Osteoblast (primary cell): ENCODE measurements around the gene CAPN9. TPM values are rescaled to one million over a fixed set of nuclear protein-coding genes. Genes with fewer than 3 reads are reported as not detected.

Source experiments
- DNase-seq: peaks from one replicate; pipeline ENCODE4 v3.0.0; 2011; ENCODE audit warnings: low spot score, mixed read lengths; ENCODE audit not compliant: insufficient read length; ENCODE audit errors: missing footprints
- H2AFZ ChIP-seq: 2 replicates; pipeline ENCODE4 v1.6.0; 2011; ENCODE audit warnings: mild to moderate bottlenecking, low read length
- H3K27ac ChIP-seq: 2 replicates; pipeline ENCODE4 v1.5.1; 2011; ENCODE audit warnings: mild to moderate bottlenecking, low read depth, low read length, moderate library complexity
- H3K27me3 ChIP-seq: 2 replicates; pipeline ENCODE4 v1.6.0; 2012; ENCODE audit warnings: mild to moderate bottlenecking, control low read depth, inconsistent platforms, low read length, moderate library complexity; ENCODE audit not compliant: insufficient read depth
- H3K36me3 ChIP-seq: 2 replicates; pipeline ENCODE4 v1.5.1; 2011; ENCODE audit warnings: mild to moderate bottlenecking, low read length, control low read depth, moderate library complexity; ENCODE audit not compliant: insufficient read depth
- H3K4me1 ChIP-seq: 2 replicates; pipeline ENCODE4 v1.5.1; 2011; ENCODE audit warnings: mild to moderate bottlenecking, low read length, control low read depth, moderate library complexity; ENCODE audit not compliant: insufficient read depth
- H3K4me2 ChIP-seq: 2 replicates; pipeline ENCODE4 v1.6.0; 2011; ENCODE audit warnings: mild to moderate bottlenecking, low read length; ENCODE audit not compliant: insufficient read depth
- H3K4me3 ChIP-seq: fragments of 200-600 bp; sonication (generic); 3 replicates; pipeline ENCODE4 v1.5.1; 2012; ENCODE audit warnings: mild to moderate bottlenecking, low read length, inconsistent platforms; ENCODE audit not compliant: insufficient read depth
- H3K79me2 ChIP-seq: 2 replicates; pipeline ENCODE4 v1.6.0; 2012; ENCODE audit warnings: mild to moderate bottlenecking, low read length, control low read depth, inconsistent platforms; ENCODE audit not compliant: insufficient read depth
- H3K9me3 ChIP-seq: 2 replicates; pipeline ENCODE4 v1.5.1; 2011; ENCODE audit warnings: low read depth, low read length, control low read depth
- H4K20me1 ChIP-seq: 2 replicates; pipeline ENCODE4 v1.6.0; 2012; ENCODE audit warnings: mild to moderate bottlenecking, low read length, control low read depth; ENCODE audit not compliant: insufficient read depth
- CTCF ChIP-seq: IDR thresholded peaks from 2 replicates; pipeline ENCODE4 v1.5.1; 2011; ENCODE audit warnings: mild to moderate bottlenecking, low read depth, low read length, moderate library complexity; ENCODE audit errors: extremely low read depth
- total RNA-seq: library from RNA; depleted of rRNA; stranded (reverse); fragments of >200 nt; gene quantifications from 2 replicates; pipeline ENCODE4 v1.2.3, GENCODE V29; 2012

Gene CAPN9
- total RNA-seq, 1 donor, result not detected

DNA sequence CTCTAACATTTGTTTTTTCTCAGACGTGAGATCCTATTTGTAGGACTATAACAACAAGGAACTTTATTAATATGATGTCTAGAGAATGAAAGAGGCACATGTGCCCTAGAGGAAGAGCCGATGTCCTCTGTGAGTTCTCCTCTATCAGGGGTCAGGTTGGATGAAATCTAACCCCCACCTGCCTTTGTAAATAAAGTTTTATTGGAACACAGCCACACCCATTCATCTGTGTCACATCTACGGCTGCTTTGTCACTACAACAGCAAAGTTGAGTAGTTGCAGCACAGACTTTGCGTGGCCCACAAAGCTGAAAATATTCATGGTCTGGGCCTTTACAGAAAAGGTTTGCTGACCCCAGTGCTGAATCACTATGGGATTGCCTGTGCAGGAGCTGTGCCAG is 571 bp upstream of the CAPN9 start:
- peaks cover 2% of the 10 kb centered on the region for H3K4me1 ChIP-seq
- no peak for TF ChIP-seq CTCF
- DNase-seq, result peak; percentile 57
- no peaks in the 10 kb centered on the region for H3K36me3 ChIP-seq
- no peaks in the 10 kb centered on the region for H4K20me1 ChIP-seq
- no peak overlapping the region for H3K4me2 ChIP-seq
- no peaks in the 10 kb centered on the region for H3K27me3 ChIP-seq
- no peak overlapping the region for H2AFZ ChIP-seq
- no peak overlapping the region for H3K4me3 ChIP-seq
- no peak overlapping the region for H3K27ac ChIP-seq
- H3K79me2 ChIP-seq, result no peaks in the 10 kb centered on the region
- H3K9me3 ChIP-seq, result no peaks in the 10 kb centered on the region

DNA sequence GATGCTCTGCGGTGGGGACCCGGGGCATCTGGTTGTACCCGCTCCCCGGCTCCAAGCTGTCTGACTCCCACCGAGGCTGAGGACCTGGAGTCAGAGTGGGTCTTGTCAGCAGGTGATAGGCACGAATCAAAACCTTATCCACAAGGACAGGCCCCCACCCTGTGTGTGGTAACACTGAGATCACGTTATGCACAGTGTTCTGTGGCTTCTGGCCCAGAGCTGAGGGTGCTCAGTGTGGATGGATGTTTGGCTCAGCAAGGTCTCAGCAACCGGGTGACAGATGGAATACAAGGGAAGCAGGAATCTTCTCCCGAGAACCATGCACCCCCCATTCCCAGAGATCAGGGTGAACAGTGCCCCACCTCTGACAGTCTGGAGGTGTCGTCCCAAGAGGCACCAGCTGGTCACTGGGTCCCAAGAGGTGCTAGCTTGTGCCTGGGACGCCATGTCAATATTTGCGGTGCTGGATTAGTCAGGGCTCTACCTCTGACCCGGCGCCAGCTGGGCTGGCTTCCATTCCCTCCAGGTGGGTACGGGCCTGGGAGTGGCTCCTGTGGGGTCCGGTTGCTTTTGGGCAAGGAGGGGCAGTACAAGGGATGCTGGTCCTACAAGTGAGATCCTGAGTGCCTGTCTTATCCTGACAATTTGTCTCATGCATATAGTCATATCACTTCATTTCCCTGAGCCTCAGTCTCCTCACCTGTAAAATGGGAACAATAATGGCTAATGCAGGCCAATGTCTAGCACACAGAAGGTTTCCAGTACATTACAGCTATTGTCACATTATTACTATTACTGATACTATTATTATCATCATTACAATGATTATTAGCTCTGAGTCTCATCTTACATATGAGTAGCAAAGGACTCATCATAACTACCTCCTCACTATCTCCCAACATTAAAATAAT is 957 bp downstream of the CAPN9 start:
- Histone ChIP-seq H4K20me1 (no peaks in the 10 kb centered on the region), H3K9me3 (no peaks in the 10 kb centered on the region), H3K4me1 (peaks cover 2% of the 10 kb centered on the region), H3K36me3 (no peaks in the 10 kb centered on the region), H3K27ac (no peak overlapping the region), H3K4me3 (no peak overlapping the region), H2AFZ (no peak overlapping the region), H3K4me2 (no peak overlapping the region), H3K79me2 (no peaks in the 10 kb centered on the region), H3K27me3 (no peaks in the 10 kb centered on the region)
- DNase-seq, result no peak
- no peak for TF ChIP-seq CTCF

GRCh38 chr1:230749150-230749549 is 2.0 kb downstream of the CAPN9 start:
- no peak for DNase-seq
- Histone ChIP-seq H2AFZ (no peak overlapping the region), H3K27me3 (no peaks in the 10 kb centered on the region), H3K79me2 (no peaks in the 10 kb centered on the region), H3K9me3 (no peaks in the 10 kb centered on the region), H3K27ac (no peak overlapping the region), H3K4me2 (no peak overlapping the region), H4K20me1 (no peaks in the 10 kb centered on the region), H3K36me3 (no peaks in the 10 kb centered on the region), H3K4me3 (no peak overlapping the region), H3K4me1 (peaks cover 2% of the 10 kb centered on the region)
- TF ChIP-seq CTCF, result no peak

GRCh38 chr1:230749635-230750034 is 2.4 kb downstream of the CAPN9 start:
- no peak for DNase-seq
- H2AFZ ChIP-seq, result no peak overlapping the region
- no peaks in the 10 kb centered on the region for H4K20me1 ChIP-seq
- H3K9me3 ChIP-seq, result no peaks in the 10 kb centered on the region
- no peak overlapping the region for H3K27ac ChIP-seq
- no peak overlapping the region for H3K4me2 ChIP-seq
- no peaks in the 10 kb centered on the region for H3K36me3 ChIP-seq
- no peak overlapping the region for H3K4me3 ChIP-seq
- TF ChIP-seq CTCF, result no peak
- no peaks in the 10 kb centered on the region for H3K4me1 ChIP-seq
- H3K27me3 ChIP-seq, result no peaks in the 10 kb centered on the region
- H3K79me2 ChIP-seq, result no peaks in the 10 kb centered on the region
